ENCODE data around the gene GNB1. TPM values are rescaled to one million over a fixed set of nuclear protein-coding genes. Genes with fewer than 3 reads are reported as not detected.

The GNB1 gene
- total and polyA plus RNA-seq, 2 of the 4 experiments (the other 2 are of a cell fraction): 73.5 to 371 TPM

- intact Hi-C loops (cut with micrococcal nuclease): no loop called here
- Histone ChIP-seq H4K20me1 (ENCODE audit: insufficient read depth, low read length) (peaks cover 54% of the 10 kb centered on the region), H3K36me3 (ENCODE audit: control insufficient read depth, insufficient read depth, low read length) (peaks cover 59% of the 10 kb centered on the region), H4K91ac (ENCODE audit: insufficient read depth, low read depth, low read length) (no peak overlapping the region), H3K4me2 (ENCODE audit: low read depth, low read length) (no peak overlapping the region), H3K23ac (ENCODE audit: low read depth, low read length) (no peak overlapping the region), H3K4me1 (ENCODE audit: control insufficient read depth, insufficient read depth, low read length) (no peaks in the 10 kb centered on the region), H3K9me3 (ENCODE audit: control insufficient read depth, insufficient read depth, low read length) (no peaks in the 10 kb centered on the region), H2BK20ac (ENCODE audit: low read depth, low read length) (no peak overlapping the region), H3K79me1 (ENCODE audit: low read depth in 1 of 2, low read length in 2 of 2) (peaks cover 29 to 58% of the 10 kb centered on the region in 2 experiments), H3K18ac (ENCODE audit: low read depth, low read length) (no peak overlapping the region), H3K4me3 (ENCODE audit: insufficient read depth, low read depth, low read length) (no peak overlapping the region), H2BK5ac (ENCODE audit: low read depth, low read length, poor library complexity, severe bottlenecking) (no peak overlapping the region), H4K5ac (ENCODE audit: low read depth, low read length) (no peak overlapping the region), H2BK15ac (ENCODE audit: low read depth, low read length) (no peak overlapping the region), H3K27ac (ENCODE audit: insufficient read depth, low read length) (no peak overlapping the region), H3K56ac (ENCODE audit: extremely low read depth, insufficient read depth, low read length) (no peak overlapping the region), H2BK120ac (ENCODE audit: low read depth, low read length) (no peak overlapping the region), H2AFZ (replicated peaks; ENCODE audit: low read length, poor library complexity) (no peak overlapping the region), H3K9me1 (ENCODE audit: insufficient read depth, low read length) (peaks cover 10% of the 10 kb centered on the region), H2AK5ac (ENCODE audit: low read depth, low read length) (no peak overlapping the region), H3K27me3 (ENCODE audit: control insufficient read depth, insufficient read depth, low read length) (no peaks in the 10 kb centered on the region), H3K4ac (ENCODE audit: low read depth, low read length) (no peak overlapping the region), H2AK9ac (replicated peaks; ENCODE audit: low read depth, low read length, poor library complexity) (no peak overlapping the region), H3K14ac (replicated peaks; ENCODE audit: low read depth, low read length) (no peak overlapping the region), H4K8ac (ENCODE audit: low read depth in 2 of 2, low read length in 2 of 2) (no peak overlapping the region), H3K9ac (ENCODE audit: low read depth, low read length) (no peak overlapping the region)
- no CpG with 5 or more reads among the region's 10 CpGs for WGBS, 2 experiments (ENCODE audit: extremely low coverage in 2 of 2, insufficient read length in 1 of 2)
- DNase-seq (no peak), ATAC-seq (ENCODE audit: low read depth) (no peak)
- POLR2A ChIA-PET (ENCODE audit: unreplicated experiment): no interaction called here
- in situ Hi-C loops (cut with MboI; ENCODE audit: low sequenced_read_pairs): no loop called here
- dilution Hi-C loops (cut with HindIII; ENCODE audit: low sequenced_read_pairs, unreplicated experiment): no loop called here
- CTCF ChIA-PET: no interaction called here
- TF ChIP-seq RCOR1 (IDR thresholded peaks at IDR 0.05; ENCODE audit: insufficient replicate concordance, low read length): no peak
- BruUV-seq (replicated peaks): no TSS peak
Observed at GRCh38 chr1:1808206-1808605, 82.7 kb downstream of the GNB1 start.

Data from IMR-90 (cell line).